OCI-LY3 (cell line): Measurements from ENCODE around the gene TMEM132C.

ENCODE experiments used
- H2AFZ ChIP-seq: fragments of 200-600, 300-600 bp; shearing (Covaris generic); 2 replicates; pipeline ENCODE4 v1.6.0; 2014; ENCODE audit warnings: antibody characterized with exemption, low read depth, low read length
- H3K27ac ChIP-seq: fragments of 200-600, 300-600 bp; sonication (generic); 2 replicates; pipeline ENCODE4 v1.5.1; 2014; ENCODE audit warnings: mild to moderate bottlenecking, low read length, moderate library complexity, mixed read lengths
- H3K27me3 ChIP-seq: fragments of 200-600, 300-600 bp; sonication (generic); 2 replicates; pipeline ENCODE4 v1.6.1; 2014; ENCODE audit warnings: low read depth, low read length, mixed read lengths
- H3K36me3 ChIP-seq: fragments of 200-600, 300-600 bp; sonication (generic); replicated peaks from 2 replicates; pipeline ENCODE3; 2014; ENCODE audit warnings: low read depth, low read length, mixed read lengths
- H3K4me1 ChIP-seq: fragments of 300-600, 200-600 bp; sonication (generic); 2 replicates; pipeline ENCODE4 v1.6.1; 2014; ENCODE audit warnings: low read length, mixed read lengths
- H3K4me2 ChIP-seq: fragments of 200-600, 300-600 bp; sonication (generic); 2 replicates; pipeline ENCODE4 v1.6.1; 2014; ENCODE audit warnings: low read length, mixed read lengths
- H3K4me3 ChIP-seq: fragments of 300-600, 200-600 bp; sonication (generic); 2 replicates; pipeline ENCODE4 v1.5.1; 2014; ENCODE audit warnings: antibody characterized with exemption, mild to moderate bottlenecking, low read length, moderate library complexity
- H3K79me2 ChIP-seq: fragments of 300-600, 200-600 bp; shearing (Covaris generic); 2 replicates; pipeline ENCODE4 v1.6.1; 2014; ENCODE audit warnings: mild to moderate bottlenecking, low read length, mixed read lengths
- H3K9ac ChIP-seq: fragments of 300-600, 200-600 bp; shearing (Covaris generic); 2 replicates; pipeline ENCODE4 v1.6.0; 2014; ENCODE audit warnings: mild to moderate bottlenecking, low read length, moderate library complexity
- H3K9me3 ChIP-seq: fragments of 200-600, 300-600 bp; shearing (Covaris generic); 2 replicates; pipeline ENCODE4 v1.6.1; 2014; ENCODE audit warnings: low read length, mixed read lengths; ENCODE audit not compliant: insufficient read depth
- H4K20me1 ChIP-seq: fragments of 200-600, 300-600 bp; sonication (generic); 2 replicates; pipeline ENCODE4 v1.6.1; 2016; ENCODE audit warnings: low read length, mixed read lengths; ENCODE audit not compliant: insufficient read depth
- EZH2phosphoT487 ChIP-seq: fragments of 200-600 bp; shearing (Covaris generic); IDR thresholded peaks from 2 replicates; pipeline ENCODE4 v1.6.1; 2018; ENCODE audit warnings: antibody characterized with exemption, mixed run types, low read depth
- TF ChIP-seq, protein P1 (sequence below): fragments of 200-600, 300-600 bp; sonication (generic); IDR thresholded peaks from 2 replicates; pipeline ENCODE4 v1.5.1; 2014; ENCODE audit warnings: antibody characterized with exemption, low read length, low read depth

The TMEM132C gene

GRCh38 chr12:128755566-128755965 lies 488.6 kb downstream of the TMEM132C start:
- Histone ChIP-seq H4K20me1 (no peaks in the 10 kb centered on the region), H3K36me3 (no peaks in the 10 kb centered on the region), H3K9me3 (no peaks in the 10 kb centered on the region), H3K4me3 (no peak overlapping the region), H3K9ac (no peak overlapping the region), H3K79me2 (no peaks in the 10 kb centered on the region), H3K27me3 (peaks cover 8% of the 10 kb centered on the region; the same call in 1 of the 2 replicates), H3K27ac (no peak overlapping the region), H2AFZ (no peak overlapping the region), H3K4me2 (no peak overlapping the region), H3K4me1 (no peaks in the 10 kb centered on the region)
- TF ChIP-seq, protein P1, sequence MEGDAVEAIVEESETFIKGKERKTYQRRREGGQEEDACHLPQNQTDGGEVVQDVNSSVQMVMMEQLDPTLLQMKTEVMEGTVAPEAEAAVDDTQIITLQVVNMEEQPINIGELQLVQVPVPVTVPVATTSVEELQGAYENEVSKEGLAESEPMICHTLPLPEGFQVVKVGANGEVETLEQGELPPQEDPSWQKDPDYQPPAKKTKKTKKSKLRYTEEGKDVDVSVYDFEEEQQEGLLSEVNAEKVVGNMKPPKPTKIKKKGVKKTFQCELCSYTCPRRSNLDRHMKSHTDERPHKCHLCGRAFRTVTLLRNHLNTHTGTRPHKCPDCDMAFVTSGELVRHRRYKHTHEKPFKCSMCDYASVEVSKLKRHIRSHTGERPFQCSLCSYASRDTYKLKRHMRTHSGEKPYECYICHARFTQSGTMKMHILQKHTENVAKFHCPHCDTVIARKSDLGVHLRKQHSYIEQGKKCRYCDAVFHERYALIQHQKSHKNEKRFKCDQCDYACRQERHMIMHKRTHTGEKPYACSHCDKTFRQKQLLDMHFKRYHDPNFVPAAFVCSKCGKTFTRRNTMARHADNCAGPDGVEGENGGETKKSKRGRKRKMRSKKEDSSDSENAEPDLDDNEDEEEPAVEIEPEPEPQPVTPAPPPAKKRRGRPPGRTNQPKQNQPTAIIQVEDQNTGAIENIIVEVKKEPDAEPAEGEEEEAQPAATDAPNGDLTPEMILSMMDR, result no peak
- TF ChIP-seq EZH2phosphoT487, result no peak
